Fibroblast of lung (primary cell): Measurements from ENCODE around the gene HIRA. TPM values are rescaled to one million over a fixed set of nuclear protein-coding genes. Genes with fewer than 3 reads are reported as not detected.

ENCODE experiments used
- DNase-seq, 2 donors: peaks; one replicate each; pipeline versions ENCODE4 v3.0.0 to v3.0.0-alpha.2; 2010; ENCODE audit warnings: low read depth in 2 of 2
- H2AFZ ChIP-seq: 2 replicates; pipeline ENCODE4 v1.5.1; 2012; ENCODE audit warnings: low read length, control low read depth, inconsistent platforms
- H3K27ac ChIP-seq: 2 replicates; pipeline ENCODE4 v1.5.1; 2011; ENCODE audit warnings: low read length, control low read depth; ENCODE audit not compliant: insufficient read depth
- H3K27me3 ChIP-seq: 2 replicates; pipeline ENCODE4 v1.5.1; 2011; ENCODE audit warnings: mild to moderate bottlenecking, low read length; ENCODE audit not compliant: control insufficient read depth, insufficient read depth
- H3K36me3 ChIP-seq: 2 replicates; pipeline ENCODE4 v1.5.1; 2011; ENCODE audit warnings: low read length; ENCODE audit not compliant: control insufficient read depth, insufficient read depth
- H3K4me1 ChIP-seq: 2 replicates; pipeline ENCODE4 v1.5.1; 2011; ENCODE audit warnings: low read length; ENCODE audit not compliant: control insufficient read depth, insufficient read depth; ENCODE audit errors: extremely low read depth
- H3K4me2 ChIP-seq: 2 replicates; pipeline ENCODE4 v1.5.1; 2011; ENCODE audit warnings: low read length, control low read depth; ENCODE audit not compliant: insufficient read depth; ENCODE audit errors: extremely low read depth
- H3K4me3 ChIP-seq, 4 experiments: fragments of 200-600 bp in 1 of 4; sonication (generic) in 1 of 4; replicated peaks in 1 of 4; 2 replicates each; pipeline ENCODE4 v1.5.1; 2011 to 2016; ENCODE audit warnings: low read length in 4 of 4, low read depth in 3 of 4, mild to moderate bottlenecking in 3 of 4, control low read depth in 2 of 4, inconsistent platforms in 1 of 4, mixed read lengths in 1 of 4; ENCODE audit not compliant: insufficient read depth in 1 of 4; ENCODE audit errors: control extremely low read depth in 1 of 4
- H3K79me2 ChIP-seq: 2 replicates; pipeline ENCODE4 v1.5.1; 2012; ENCODE audit warnings: mild to moderate bottlenecking, low read length, inconsistent platforms; ENCODE audit not compliant: control insufficient read depth, insufficient read depth
- H3K9ac ChIP-seq: 2 replicates; pipeline ENCODE4 v1.5.1; 2011; ENCODE audit warnings: mild to moderate bottlenecking, low read length, control low read depth; ENCODE audit not compliant: insufficient read depth
- H3K9me3 ChIP-seq: 2 replicates; pipeline ENCODE4 v1.5.1; 2012; ENCODE audit warnings: low read depth, low read length; ENCODE audit not compliant: control insufficient read depth, insufficient read depth
- H4K20me1 ChIP-seq: 2 replicates; pipeline ENCODE4 v1.5.1; 2011; ENCODE audit warnings: low read length; ENCODE audit not compliant: control insufficient read depth, insufficient read depth; ENCODE audit errors: extremely low read depth
- EZH2 ChIP-seq: IDR thresholded peaks from 2 replicates; pipeline ENCODE4 v1.5.1; 2012; ENCODE audit warnings: low read length, control low read depth, mild to moderate bottlenecking; ENCODE audit errors: missing control alignments
- polyA plus RNA-seq, 2 donors: library from polyadenylated mRNA; depleted of rRNA in 1 of 2; stranded (reverse) in 1 of 2; unstranded in 1 of 2; fragments of >200 nt; gene quantifications; 2 replicates each; pipeline ENCODE4 v1.2.1, GENCODE V29; 2011 to 2012; ENCODE audit warnings: missing spikeins in 1 of 2
- total RNA-seq: library from RNA; depleted of rRNA; stranded (reverse); fragments of >200 nt; gene quantifications from 2 replicates; pipeline ENCODE4 v1.2.1, GENCODE V29; 2014
- TF ChIP-seq, protein P1 (sequence below), 2 donors: IDR thresholded peaks in 1 of 2; conservative IDR thresholded peaks in 1 of 2; 1 replicate in 1 of 2; 2 replicates in 1 of 2; pipeline ENCODE4 v1.5.1; 2011 to 2012; ENCODE audit warnings: low read length in 2 of 2, control low read depth in 1 of 2, inconsistent platforms in 1 of 2, low read depth in 1 of 2, mild to moderate bottlenecking in 1 of 2

HIRA gene
- total and polyA plus RNA-seq, 2 donors (not counting 1 experiment from before 2014, with no cell fraction given), result 19.2 to 20.5 TPM

DNA sequence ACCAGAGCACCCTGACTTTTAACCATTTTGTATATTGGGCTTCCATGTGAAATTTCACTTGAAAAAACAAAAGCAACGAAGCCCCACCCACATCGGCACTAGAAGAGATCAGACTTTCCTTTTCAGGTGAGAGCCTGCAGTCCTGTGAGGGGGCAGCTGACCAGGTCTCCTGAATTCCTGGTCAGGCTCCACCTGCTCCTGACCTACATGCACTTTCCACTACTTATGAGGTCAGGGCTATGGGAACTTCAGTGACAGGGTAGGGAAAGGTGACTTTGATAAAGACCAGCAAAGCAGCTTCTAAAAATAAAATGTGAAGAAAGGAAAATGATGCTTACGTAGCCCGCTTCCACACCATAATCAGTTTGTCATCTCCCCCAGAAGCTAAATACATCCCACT, 24.7 kb downstream of the HIRA start:
- H2AFZ ChIP-seq, result no peak overlapping the region
- TF ChIP-seq EZH2, result no peak
- TF ChIP-seq, protein P1, sequence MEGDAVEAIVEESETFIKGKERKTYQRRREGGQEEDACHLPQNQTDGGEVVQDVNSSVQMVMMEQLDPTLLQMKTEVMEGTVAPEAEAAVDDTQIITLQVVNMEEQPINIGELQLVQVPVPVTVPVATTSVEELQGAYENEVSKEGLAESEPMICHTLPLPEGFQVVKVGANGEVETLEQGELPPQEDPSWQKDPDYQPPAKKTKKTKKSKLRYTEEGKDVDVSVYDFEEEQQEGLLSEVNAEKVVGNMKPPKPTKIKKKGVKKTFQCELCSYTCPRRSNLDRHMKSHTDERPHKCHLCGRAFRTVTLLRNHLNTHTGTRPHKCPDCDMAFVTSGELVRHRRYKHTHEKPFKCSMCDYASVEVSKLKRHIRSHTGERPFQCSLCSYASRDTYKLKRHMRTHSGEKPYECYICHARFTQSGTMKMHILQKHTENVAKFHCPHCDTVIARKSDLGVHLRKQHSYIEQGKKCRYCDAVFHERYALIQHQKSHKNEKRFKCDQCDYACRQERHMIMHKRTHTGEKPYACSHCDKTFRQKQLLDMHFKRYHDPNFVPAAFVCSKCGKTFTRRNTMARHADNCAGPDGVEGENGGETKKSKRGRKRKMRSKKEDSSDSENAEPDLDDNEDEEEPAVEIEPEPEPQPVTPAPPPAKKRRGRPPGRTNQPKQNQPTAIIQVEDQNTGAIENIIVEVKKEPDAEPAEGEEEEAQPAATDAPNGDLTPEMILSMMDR (conservative IDR thresholded peaks at IDR 0.05 in 1 of 2, IDR thresholded peaks at IDR 0.05 in 1 of 2; ENCODE audit: low read depth in 1 of 2, low read length in 2 of 2), result no peak
- H3K9ac ChIP-seq, result no peak overlapping the region
- no peak for DNase-seq
- H3K4me3 ChIP-seq, result no peak overlapping the region
- H3K36me3 ChIP-seq, result peaks cover 9% of the 10 kb centered on the region
- no peak overlapping the region for H3K27ac ChIP-seq
- no peaks in the 10 kb centered on the region for H3K27me3 ChIP-seq
- peaks cover 8% of the 10 kb centered on the region for H3K79me2 ChIP-seq
- H4K20me1 ChIP-seq, result no peaks in the 10 kb centered on the region
- H3K4me2 ChIP-seq, result no peak overlapping the region
- H3K9me3 ChIP-seq, result no peaks in the 10 kb centered on the region
- no peaks in the 10 kb centered on the region for H3K4me1 ChIP-seq

DNA sequence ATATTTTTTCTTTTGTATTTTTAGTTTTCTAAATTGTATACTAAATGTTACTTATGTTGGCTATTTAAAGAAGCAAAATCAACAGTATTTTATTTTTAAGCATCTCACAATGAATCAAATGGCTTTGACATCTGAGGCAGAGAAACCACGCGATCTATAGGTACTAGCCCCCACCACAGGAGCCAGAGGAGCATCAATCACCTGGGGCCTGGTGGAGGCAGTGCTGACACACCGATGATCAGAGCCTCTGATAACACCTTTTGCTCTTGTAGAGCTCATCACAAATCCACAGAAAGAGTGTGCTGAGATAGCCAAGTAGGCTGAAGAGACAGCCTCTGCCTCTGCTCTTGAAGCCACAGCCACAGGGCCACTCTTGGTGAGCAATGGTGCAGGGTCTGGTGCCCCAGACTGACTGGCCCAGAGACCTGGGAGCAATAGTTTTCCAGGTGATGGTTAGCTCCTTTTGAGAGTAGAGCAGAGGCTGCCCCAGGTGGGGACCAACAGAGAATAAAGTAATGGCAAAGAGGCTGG, 25.2 kb downstream of the HIRA start:
- H3K27me3 ChIP-seq, result no peaks in the 10 kb centered on the region
- DNase-seq, result no peak
- H3K4me3 ChIP-seq, result no peak overlapping the region
- H3K4me1 ChIP-seq, result no peaks in the 10 kb centered on the region
- no peak overlapping the region for H3K27ac ChIP-seq
- H3K9ac ChIP-seq, result no peak overlapping the region
- H3K9me3 ChIP-seq, result no peaks in the 10 kb centered on the region
- no peak overlapping the region for H2AFZ ChIP-seq
- H3K79me2 ChIP-seq, result peaks cover 4% of the 10 kb centered on the region
- no peak overlapping the region for H3K4me2 ChIP-seq
- H4K20me1 ChIP-seq, result no peaks in the 10 kb centered on the region
- H3K36me3 ChIP-seq, result peaks cover 10% of the 10 kb centered on the region
- TF ChIP-seq EZH2, result no peak
- TF ChIP-seq, protein P1 (conservative IDR thresholded peaks at IDR 0.05 in 1 of 2, IDR thresholded peaks at IDR 0.05 in 1 of 2; ENCODE audit: low read depth in 1 of 2, low read length in 2 of 2), result no peak

GRCh38 chr22:19405652-19406051, 25.9 kb downstream of the HIRA start:
- Histone ChIP-seq H3K27me3 (no peaks in the 10 kb centered on the region), H3K79me2 (no peaks in the 10 kb centered on the region), H4K20me1 (no peaks in the 10 kb centered on the region), H3K27ac (no peak overlapping the region), H3K4me1 (no peaks in the 10 kb centered on the region), H3K36me3 (peaks cover 14% of the 10 kb centered on the region), H3K4me3 (no peak overlapping the region), H3K9ac (no peak overlapping the region), H3K4me2 (no peak overlapping the region), H2AFZ (no peak overlapping the region), H3K9me3 (no peaks in the 10 kb centered on the region)
- DNase-seq, result no peak
- no peak for TF ChIP-seq EZH2
- TF ChIP-seq, protein P1 (conservative IDR thresholded peaks at IDR 0.05 in 1 of 2, IDR thresholded peaks at IDR 0.05 in 1 of 2; ENCODE audit: low read depth in 1 of 2, low read length in 2 of 2), result no peak
